Nasal cavity respiratory epithelium epithelial cell of viscerocranial mucosa (primary cell): Measurements from ENCODE around the gene TBC1D3L. TPM values are rescaled to one million over a fixed set of nuclear protein-coding genes. Genes with fewer than 3 reads are reported as not detected.

Experiments used
- total RNA-seq: library from RNA; depleted of rRNA; stranded (reverse); fragments of >200 nt; gene quantifications from 2 replicates; pipeline ENCODE4 v1.2.3, GENCODE V29; 2014

The TBC1D3L gene
- 2.7 and 4.3 TPM in 2 replicates for total RNA-seq

GRCh38 chr17:37988960-37989359 lies at the start of gene TBC1D3L:
TSS of gene TBC1D3L (minus strand) at chr17:37989060. CDS start at chr17:37987520, 1,540 bp downstream.

GRCh38 chr17:38003676-38004075 lies 14.8 kb upstream of the TBC1D3L start, which contains the start of gene TBC1D3D:
TSS of gene TBC1D3D (plus strand) at chr17:38003976. CDS start at chr17:38005561, 1,585 bp downstream.

Other genes starting within 250 kb of the TBC1D3L start
- not detected in 2 replicates for gene HNF1B, start 244.0 kb downstream of the TBC1D3L start, total RNA-seq
- 0.21 TPM in 1 of 2 replicates, not detected in the other for gene TBC1D3K, start 64.6 kb downstream of the TBC1D3L start, total RNA-seq
- under 0.01 and 0.07 TPM in 2 replicates for gene TBC1D3D, start 14.9 kb upstream of the TBC1D3L start, total RNA-seq
- 1.6 TPM in 1 of 2 replicates, not detected in the other for gene TBC1D3C, start 79.6 kb upstream of the TBC1D3L start, total RNA-seq
- not detected in 2 replicates for gene TBC1D3E, start 138.9 kb upstream of the TBC1D3L start, total RNA-seq
- gene TBC1D3, start 203.5 kb upstream of the TBC1D3L start, total RNA-seq = not detected in 2 replicates